Measurements from ENCODE around the gene FA2H.

FA2H gene

DNA sequence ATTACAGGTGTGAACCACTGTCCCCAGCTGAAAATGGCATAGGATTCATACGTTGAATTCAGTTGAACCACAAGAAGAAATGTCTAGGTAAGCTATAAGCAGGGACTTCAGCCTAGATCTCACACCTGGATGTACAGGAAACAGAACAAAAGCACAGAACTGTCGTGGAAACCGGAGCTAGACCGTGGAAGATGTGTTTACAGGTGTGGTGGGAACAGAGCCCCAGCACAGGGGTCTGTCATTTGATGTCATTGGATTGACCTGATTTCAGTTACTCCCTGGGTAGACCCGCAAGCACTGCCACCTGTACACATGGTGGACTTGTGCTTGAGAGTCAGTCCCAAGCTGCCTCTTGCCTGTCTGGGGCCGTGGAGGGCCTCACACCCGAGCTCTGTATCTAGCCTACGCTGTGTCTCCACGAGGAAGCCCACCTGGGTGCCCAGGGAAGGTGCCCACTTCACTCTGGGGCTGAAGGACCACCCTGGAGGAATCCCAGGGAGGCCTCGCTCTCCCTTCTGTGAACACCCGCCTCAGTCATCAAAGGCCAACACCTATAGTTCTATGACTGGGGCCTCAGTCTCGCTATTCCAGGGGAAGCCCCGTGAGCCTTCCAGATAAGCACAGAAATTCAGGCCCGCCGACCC, 41.8 kb downstream of the FA2H start:
- DNase-seq (ENCODE audit: low read depth), result no peak
- TF ChIP-seq, protein P1, sequence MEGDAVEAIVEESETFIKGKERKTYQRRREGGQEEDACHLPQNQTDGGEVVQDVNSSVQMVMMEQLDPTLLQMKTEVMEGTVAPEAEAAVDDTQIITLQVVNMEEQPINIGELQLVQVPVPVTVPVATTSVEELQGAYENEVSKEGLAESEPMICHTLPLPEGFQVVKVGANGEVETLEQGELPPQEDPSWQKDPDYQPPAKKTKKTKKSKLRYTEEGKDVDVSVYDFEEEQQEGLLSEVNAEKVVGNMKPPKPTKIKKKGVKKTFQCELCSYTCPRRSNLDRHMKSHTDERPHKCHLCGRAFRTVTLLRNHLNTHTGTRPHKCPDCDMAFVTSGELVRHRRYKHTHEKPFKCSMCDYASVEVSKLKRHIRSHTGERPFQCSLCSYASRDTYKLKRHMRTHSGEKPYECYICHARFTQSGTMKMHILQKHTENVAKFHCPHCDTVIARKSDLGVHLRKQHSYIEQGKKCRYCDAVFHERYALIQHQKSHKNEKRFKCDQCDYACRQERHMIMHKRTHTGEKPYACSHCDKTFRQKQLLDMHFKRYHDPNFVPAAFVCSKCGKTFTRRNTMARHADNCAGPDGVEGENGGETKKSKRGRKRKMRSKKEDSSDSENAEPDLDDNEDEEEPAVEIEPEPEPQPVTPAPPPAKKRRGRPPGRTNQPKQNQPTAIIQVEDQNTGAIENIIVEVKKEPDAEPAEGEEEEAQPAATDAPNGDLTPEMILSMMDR (conservative IDR thresholded peaks at IDR 0.05; ENCODE audit: low read length), result no peak
- no peak overlapping the region for H3K4me3 ChIP-seq (ENCODE audit: low read length)

DNA sequence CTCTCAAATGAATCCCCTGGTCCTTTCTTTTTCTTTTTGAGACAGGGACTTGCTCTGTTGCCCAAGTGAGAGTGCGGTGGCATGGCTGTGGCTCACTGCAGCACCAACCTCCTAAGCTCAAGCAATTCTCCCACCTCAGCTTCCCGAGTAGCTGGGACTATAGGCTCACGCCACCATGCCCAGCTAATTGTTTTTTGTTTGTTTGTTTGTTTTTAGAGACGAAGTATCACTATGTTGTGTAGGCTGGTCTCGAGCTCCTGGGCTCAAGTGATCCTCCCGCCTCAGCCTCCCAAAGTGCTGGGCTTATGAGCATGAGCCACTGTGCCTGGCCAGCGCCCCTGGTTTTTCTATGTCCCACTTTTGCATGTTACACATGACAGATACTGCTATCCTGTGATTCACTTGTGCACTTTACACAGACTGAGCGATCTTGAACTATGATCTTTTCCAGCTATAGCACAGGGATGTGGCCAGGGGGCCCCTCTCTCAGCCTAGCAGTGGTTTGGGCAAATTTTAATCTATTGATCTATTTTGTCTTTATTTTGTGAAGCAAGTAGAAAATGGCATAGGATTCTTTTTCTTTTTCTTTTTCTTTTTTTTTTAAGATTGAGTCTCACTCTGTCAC, 42.7 kb downstream of the FA2H start:
- TF ChIP-seq, protein P1 (conservative IDR thresholded peaks at IDR 0.05; ENCODE audit: low read length), result no peak
- H3K4me3 ChIP-seq (ENCODE audit: low read length), result no peak overlapping the region
- DNase-seq (ENCODE audit: low read depth), result no peak

DNA sequence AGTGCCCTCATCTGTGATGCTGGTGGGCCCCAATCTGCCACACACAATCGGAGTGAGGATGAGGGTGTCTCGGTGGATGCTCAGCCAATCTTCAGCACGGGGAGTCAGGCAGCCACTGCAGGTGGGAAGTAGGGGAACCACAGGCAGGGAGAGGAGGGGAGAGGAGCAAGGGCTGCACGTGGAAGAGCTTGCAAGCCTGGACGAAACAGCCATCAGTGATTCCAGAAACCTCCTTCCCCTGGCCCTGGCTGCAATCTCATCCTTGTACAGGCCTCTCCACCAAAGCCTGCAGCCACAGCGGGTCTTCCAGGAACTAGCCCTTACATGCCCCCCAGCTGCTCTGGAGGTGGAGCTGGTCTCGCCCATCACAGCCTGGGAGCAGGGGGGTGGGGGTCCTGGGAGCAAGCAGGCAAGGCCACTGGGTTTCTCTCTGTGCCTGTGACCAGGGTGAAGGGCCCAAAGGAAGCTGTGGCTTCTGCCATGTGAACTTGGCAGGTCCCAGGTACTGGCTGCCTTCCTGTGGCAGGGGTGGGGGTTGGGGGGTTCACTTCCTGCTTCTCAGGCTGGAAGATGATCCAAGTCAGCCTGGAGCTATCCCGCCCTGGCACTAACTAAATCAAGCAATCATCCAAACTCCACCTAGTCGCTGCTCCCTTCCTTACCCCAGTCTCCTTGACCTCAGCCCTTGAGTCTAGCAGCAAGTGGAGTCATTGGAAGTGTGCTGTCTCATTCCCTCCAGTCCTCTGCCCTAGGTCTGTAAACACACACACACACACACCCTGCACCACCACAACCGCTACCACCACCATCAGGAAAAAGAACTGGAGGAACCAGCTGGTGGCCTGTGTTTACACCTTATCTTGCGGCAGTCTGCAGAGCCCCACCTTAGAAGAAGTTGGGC, 44.6 kb downstream of the FA2H start:
- TF ChIP-seq, protein P1 (conservative IDR thresholded peaks at IDR 0.05; ENCODE audit: low read length), result no peak
- no peak overlapping the region for H3K4me3 ChIP-seq (ENCODE audit: low read length)
- no peak for DNase-seq (ENCODE audit: low read depth)

DNA sequence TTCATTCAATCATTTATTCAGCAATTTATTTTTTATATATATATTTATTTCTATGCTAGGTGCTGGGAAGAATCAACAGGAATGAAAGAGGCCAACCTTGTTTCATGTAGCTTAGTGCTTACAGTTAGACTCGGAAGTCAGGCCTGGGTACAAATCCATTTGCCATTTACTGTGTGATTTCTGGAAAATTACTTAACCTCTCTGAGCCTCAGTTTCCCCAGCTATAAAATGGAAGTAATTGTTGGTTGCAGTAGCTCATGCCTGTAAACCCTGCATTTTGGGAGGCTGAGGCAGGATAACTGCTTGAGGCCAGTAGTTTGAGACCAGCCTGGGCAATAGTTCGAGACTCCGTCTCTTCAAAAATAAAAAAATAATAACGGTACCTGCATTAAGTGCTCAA, 46.7 kb downstream of the FA2H start:
- TF ChIP-seq, protein P1 (conservative IDR thresholded peaks at IDR 0.05; ENCODE audit: low read length), result no peak
- no peak for DNase-seq (ENCODE audit: low read depth)
- H3K4me3 ChIP-seq (ENCODE audit: low read length), result no peak overlapping the region

DNA sequence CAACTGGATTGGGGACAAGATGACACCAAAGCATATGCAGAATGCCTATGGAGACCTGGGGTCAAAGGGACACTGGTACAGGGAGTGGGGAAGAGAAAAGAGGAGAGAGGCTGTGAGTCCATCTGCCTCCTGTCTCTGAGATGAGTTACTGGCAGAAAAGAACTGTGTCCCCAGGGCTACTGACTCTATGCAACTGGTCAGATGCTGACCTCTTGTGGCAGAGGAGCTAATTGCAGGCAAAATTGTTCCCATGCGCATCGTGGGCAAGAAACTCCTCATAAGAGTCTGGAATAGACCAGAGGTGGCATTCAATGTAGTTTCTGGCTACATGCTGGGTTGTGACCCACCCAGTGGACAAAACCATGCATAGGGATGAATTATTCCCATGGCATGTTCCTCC, 47.9 kb downstream of the FA2H start:
- H3K4me3 ChIP-seq (ENCODE audit: low read length), result no peak overlapping the region
- TF ChIP-seq, protein P1 (conservative IDR thresholded peaks at IDR 0.05; ENCODE audit: low read length), result peak; percentile 38
- no peak for DNase-seq (ENCODE audit: low read depth)

DNA sequence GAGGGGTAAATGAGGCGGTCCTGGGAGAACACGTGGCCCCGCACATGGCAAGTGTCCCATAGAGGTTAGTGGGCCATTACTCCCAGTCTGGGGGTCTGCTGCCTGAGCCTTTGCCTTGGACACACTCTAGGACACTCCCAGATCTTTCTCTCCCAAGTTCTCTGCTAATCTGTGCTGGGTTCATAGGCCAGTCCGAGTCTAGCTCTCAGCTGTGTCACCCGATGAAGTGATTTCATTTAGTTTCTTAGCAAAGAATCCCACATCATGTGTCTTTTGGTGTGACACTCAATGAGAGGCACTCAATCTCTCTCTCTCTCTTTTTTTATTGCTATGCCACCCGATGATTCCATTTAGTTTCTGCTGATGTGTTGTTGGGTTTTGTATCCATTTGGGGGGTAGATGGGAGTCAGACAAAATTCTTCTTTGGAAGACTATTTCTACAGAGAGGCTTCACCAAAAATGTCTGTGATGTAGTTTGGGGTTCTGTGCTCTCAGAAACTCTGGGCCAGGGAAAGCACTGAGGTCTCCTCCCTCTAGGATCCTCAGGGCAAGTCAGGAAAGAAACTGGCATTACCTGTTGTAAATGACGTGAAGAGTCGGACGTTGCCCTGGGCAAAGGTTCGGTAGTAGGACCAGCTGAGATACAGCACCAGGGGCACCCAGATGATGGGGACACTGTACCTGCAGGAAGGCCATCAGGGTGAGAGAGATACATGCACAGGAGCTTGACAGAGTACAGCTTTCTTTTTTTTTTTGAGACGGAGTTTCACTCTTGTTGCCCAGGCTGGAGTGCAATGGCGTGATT, 48.8 kb downstream of the FA2H start:
- TF ChIP-seq, protein P1 (conservative IDR thresholded peaks at IDR 0.05; ENCODE audit: low read length), result no peak
- no peak overlapping the region for H3K4me3 ChIP-seq (ENCODE audit: low read length)
- no peak for DNase-seq (ENCODE audit: low read depth)
